Stimulated activated CD4-positive, alpha-beta T cell treated with anti-CD3 and anti-CD28 coated beads, Interleukin-4, amount 100 ng/mL, for 4 hours (primary cell): Measurements from ENCODE around the gene CLSTN2.

ENCODE experiments used
- DNase-seq, 2 experiments: peaks; one replicate each; pipeline ENCODE4 v3.0.0-alpha.2; 2020

CLSTN2 gene

GRCh38 chr3:140097874-140098635 is 163.1 kb downstream of the CLSTN2 start:
- no peak for DNase-seq

GRCh38 chr3:140100479-140100878 is 165.5 kb downstream of the CLSTN2 start:
- no peak for DNase-seq

- DNase-seq, result no peak
Observed at GRCh38 chr3:140103166-140103565, 168.2 kb downstream of the CLSTN2 start.

- no peak for DNase-seq
Observed at GRCh38 chr3:140103986-140104645, 169.1 kb downstream of the CLSTN2 start.

- DNase-seq, result no peak
Observed at GRCh38 chr3:140113996-140114788, 179.2 kb downstream of the CLSTN2 start.

GRCh38 chr3:140114789-140115080 is 179.8 kb downstream of the CLSTN2 start:
- no peak for DNase-seq

GRCh38 chr3:140117096-140117526 is 182.1 kb downstream of the CLSTN2 start:
- no peak for DNase-seq

- no peak for DNase-seq
Observed at GRCh38 chr3:140122183-140122582, 187.2 kb downstream of the CLSTN2 start.

GRCh38 chr3:140128217-140128616 is 193.2 kb downstream of the CLSTN2 start:
- no peak for DNase-seq

GRCh38 chr3:140128631-140129030 is 193.6 kb downstream of the CLSTN2 start:
- DNase-seq, result no peak

- DNase-seq, result no peak
Observed at GRCh38 chr3:140129768-140130284, 194.8 kb downstream of the CLSTN2 start.

GRCh38 chr3:140131895-140132294 is 196.9 kb downstream of the CLSTN2 start:
- no peak for DNase-seq

GRCh38 chr3:140134231-140134965 is 199.4 kb downstream of the CLSTN2 start:
- DNase-seq, result no peak

- DNase-seq, result no peak
Observed at GRCh38 chr3:140135461-140135860, 200.5 kb downstream of the CLSTN2 start.

GRCh38 chr3:140143367-140144069 is 208.5 kb downstream of the CLSTN2 start:
- no peak for DNase-seq

- DNase-seq, result no peak
Observed at GRCh38 chr3:140145528-140145927, 210.5 kb downstream of the CLSTN2 start.

- no peak for DNase-seq
Observed at GRCh38 chr3:140146668-140147067, 211.7 kb downstream of the CLSTN2 start.

GRCh38 chr3:140147965-140148490 is 213.0 kb downstream of the CLSTN2 start:
- no peak for DNase-seq

GRCh38 chr3:140148824-140149390 is 213.9 kb downstream of the CLSTN2 start:
- no peak for DNase-seq

GRCh38 chr3:140151321-140151720 is 216.3 kb downstream of the CLSTN2 start:
- no peak for DNase-seq

GRCh38 chr3:140152851-140153639 is 218.1 kb downstream of the CLSTN2 start:
- DNase-seq, result no peak
